GM19438 (cell line): ENCODE data around the gene LRBA.
"Not testable (repeated sequence)": the region's sequence is repeated elsewhere in the genome, so short reads cannot be mapped to it uniquely, and the experiment has no call there.

ENCODE experiments used
- ATAC-seq: cut with Tn5 transposase; IDR thresholded peaks from one replicate; pipeline ENCODE4 v1.9.1; 2021; ENCODE audit warnings: low read depth; ENCODE audit not compliant: unreplicated experiment

LRBA gene

DNA sequence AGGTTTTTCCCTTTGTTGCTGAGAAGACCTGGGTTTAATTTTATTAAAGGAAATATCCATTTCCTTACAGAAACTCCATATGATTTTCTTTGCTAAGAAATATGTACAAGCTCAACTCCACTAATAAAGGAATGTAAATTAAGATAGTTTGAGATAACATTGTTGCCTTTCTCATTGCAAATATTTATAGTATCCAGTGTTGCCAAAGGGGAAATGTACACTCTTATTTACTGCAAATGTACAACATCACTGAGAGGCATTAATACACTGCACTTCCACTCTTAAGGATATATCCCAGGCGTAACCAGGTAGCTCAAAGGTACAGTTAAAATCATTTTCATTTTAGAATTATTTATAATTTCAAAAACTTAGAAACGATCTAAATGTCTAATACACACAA lies 7.5 kb upstream of the LRBA start:
- no peak for ATAC-seq

DNA sequence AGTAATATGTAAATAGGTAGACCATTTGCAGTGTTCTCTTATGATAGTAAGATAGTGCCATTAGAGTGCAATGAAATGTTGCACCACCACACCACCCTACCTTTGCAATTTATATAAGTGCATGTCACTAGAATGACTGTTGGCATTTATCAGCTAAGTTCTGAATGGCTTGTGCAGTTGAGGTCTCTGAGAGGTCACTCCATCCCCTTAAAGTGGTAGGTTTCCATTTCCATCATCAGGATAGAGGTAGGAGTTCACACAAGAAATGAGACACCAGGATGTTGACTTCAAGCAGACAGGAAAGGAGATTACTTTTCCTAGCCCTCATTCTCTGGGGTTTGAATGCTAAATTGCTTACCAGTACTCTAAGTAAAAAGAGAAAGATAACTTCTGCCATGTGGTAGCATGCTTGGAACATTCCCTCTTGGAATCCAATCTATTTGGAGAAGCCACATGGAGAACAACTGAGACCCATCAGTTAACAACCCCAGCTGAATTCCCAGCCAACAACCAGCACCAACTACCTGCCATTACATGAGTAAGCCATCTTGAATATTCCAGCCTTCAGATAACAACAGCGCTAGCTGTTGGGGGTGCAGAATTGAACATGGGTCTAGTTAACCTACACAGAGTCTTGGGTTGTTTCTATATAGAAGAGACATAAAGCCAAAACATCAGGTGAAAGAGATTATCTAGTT lies 6.7 kb upstream of the LRBA start:
- no peak for ATAC-seq

DNA sequence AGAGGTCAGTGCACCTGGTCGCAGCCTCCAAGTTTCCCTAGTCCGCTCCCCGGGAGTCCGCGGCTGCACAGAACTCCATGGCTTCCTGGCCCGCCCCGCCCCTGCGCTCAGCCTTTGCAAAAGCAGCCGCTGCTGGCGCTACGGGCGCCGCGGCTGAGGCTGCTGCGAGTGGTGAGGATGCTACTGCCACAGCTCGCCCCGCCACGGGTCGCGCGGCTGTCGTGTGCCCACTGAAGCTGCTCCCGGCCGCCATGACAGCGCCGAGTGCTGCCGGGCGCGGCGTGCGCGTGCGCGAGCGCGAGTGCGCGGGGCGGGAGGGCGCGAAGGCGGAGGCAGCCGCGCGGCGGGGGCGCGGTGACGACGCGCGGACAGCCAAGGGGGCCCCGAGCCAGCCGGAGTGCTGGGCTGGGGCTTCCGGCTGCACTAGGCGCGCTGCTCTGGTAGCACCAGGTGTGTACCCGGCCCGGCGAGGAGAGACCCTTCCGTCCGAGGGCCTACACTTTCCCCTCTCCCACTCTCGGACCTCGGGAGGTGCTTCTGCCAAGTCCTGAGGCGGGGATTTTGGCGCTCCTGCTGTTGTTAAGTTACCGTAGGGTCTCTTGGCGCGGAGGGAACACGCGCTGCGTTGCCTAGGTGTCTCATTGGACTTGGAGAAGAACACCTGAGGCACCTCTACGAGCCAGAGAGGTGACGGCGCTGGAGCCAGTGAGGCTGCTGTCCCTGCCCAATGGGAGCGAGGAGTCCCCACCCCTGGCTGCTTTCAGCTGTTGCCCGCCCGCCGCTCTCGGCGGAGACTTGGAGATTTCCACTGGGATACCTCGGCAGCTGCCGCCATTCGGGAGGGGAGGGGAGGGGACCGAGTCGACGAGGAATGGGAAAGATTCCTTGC lies 619 bp upstream of the LRBA start:
- ATAC-seq = peak; percentile 58

DNA sequence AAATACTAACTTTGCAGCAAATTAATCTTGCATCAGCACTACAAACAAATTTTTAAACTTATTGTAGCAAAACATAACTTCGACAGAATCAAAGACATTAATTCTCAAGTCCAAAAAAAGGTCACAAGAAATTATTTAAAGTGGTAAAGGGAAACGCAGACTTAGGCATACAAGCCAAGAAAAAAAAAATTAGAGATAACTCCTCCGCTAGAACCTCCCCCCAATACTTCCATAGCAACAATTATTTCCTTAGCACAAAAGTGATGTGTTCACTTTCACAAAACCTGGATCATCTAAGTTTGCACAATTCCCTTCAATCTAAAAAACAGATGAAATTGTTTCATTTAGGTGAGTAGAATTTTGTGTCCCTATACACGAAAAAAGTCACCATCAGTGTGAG lies 1.1 kb downstream of the LRBA start:
- no peak for ATAC-seq

DNA sequence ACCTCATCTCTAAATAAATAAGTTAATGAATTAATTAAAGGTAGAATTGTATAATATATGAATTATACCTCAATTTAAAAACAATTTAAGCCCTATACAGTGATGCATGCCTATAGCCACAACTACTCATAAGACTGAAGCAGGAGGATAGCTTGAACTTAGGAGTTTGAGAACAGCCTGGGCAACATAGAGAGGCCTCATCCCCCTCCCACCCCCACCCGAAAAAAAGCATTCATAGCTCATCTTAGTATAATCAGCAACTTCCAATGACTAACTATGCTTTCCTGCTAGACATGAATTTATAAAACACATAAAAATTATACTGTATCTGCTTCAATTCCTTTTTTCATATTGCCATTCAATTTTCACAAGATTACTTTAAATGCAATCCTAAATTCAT lies 1.6 kb downstream of the LRBA start:
- no peak for ATAC-seq

DNA sequence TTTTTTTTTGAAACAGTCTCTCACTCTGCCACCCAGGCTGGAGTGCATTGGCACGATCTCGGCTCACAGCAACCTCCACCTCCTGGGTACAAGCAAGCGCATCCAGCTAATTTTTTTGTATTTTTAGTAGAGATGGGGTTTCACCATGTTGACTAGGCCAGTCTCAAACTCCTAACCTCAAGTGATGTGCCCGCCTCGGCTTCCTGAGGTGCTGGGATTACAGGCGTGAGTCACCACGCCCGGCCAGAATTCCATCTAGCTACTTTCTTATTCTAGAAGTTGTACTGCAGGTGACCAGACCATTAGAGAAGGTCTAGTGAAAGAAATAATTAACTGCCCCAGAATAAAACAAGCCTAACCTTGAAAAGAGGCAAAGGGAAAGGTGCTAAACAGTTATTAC lies 2.3 kb downstream of the LRBA start:
- no peak for ATAC-seq

DNA sequence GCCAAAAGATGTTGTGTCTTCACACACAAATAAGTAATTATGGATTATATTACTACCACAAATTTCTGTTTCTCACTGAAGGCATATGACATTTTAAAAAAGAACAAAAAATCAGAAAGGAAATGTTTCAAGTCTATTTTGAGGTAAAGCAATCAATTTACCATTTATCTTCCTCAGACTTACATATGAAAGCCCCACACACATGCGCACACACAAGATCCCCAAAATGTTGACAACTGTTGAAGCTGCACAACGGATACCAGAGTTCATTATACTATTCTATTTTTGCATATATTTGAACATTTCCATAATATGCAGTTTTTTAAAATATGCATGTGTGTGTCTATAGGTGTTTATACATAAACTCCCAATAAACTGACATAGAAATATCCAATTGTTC lies 2.7 kb downstream of the LRBA start:
- ATAC-seq = no peak

DNA sequence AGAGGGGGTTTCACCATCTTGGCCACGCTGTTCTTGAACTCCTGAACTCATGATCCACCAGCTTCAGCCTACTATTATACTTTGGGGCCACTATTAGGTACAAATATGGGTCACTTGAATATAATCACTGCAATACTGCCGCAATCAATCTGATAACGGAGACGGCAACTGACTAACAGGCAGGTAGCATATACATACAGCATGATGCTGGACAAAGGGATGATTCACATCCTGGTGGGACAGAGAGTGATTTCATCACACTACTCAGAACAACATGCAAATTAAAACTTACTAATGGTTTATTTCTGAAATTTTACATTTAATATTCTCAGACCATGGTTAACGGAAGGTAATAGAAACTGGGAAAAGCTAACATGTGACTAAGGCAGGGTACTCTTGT lies 10.9 kb downstream of the LRBA start:
- ATAC-seq = no peak

DNA sequence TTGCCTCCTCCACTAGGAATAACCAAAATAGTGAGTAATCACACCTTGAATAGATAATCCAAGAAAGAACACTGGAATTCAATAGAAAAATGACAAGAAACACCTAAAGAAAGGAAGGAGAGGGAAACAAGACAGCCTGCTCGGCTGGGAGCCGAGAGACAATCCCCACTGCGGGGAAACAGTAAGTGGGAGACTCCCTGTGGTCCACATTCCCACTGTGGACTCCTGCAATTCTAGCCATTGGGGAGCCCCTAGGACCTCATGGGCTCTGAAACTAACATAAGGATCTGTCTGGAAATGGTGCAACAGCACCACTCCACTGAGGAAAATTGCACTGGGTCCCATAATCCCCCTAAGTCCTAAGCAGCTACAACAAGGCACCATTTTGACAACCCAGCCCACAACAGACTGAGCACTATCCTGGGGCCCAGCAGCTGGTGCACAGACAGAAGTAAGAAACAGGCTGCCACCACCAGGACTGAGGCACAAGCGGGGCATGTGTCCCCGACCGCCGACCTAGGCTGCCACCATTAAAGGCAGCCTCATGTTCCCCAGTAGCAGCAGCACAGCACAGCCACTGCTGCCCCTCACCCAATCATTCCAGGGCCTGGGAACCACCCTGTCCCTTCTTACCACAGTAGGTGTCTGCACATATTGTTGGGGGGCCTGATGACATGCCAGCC lies 14.2 kb downstream of the LRBA start:
- ATAC-seq = no peak

DNA sequence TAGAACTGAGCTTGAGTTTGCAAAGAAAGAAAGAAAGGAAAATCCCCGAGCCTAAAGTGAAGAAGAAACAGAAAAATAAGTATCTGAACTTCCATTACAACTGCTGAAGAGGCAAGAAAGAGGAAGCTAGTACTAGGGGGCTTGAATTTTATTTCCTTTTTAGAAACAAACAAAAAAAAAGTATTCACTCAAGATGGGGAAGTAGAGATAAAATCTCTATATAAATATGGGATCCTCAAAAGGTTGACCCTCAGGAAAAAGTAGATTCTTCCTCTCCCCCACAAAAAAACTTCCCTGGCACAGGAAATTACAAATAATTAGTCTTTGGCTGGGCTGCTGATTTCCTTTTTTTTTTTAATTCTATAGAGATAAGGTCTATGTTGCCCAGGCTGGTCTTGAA lies 16.0 kb downstream of the LRBA start:
- no peak for ATAC-seq

DNA sequence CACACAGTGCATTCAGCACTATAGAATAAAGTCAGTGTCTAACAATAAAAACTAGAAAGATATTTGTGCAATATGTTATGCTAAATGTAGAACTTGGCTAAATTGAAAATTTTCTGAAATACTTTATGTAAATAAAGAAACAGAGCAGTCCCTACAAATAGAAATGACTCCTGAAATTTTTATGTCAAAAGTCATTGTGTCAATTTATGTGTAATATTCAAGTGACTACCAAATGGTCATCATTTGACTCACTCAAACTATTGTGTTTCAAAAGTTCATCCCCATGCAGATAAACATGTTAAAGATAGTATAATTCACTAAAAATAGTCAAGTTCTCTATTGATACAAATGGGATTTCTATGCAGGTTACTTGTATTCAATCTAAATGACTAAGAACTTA lies 17.9 kb downstream of the LRBA start:
- no peak for ATAC-seq

DNA sequence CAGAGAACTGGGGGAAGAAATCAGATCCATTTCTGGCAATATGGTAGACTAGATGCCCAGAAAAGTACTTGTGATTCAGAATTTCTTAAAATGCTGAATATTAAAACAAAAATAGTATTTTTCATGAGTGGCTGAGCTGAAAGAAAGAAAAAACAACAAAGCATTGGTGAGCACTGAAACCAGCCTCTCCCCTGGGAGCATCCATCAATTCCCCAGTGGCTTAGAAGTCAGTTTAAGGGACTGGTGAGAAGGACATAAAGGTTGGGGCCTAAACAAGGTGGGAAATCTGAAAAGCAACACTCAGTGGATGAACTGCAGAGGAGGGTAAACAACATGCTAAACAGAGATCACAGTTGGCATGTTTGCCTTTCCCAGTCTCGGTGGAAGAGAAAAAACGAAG lies 20.4 kb downstream of the LRBA start:
- ATAC-seq = no peak

DNA sequence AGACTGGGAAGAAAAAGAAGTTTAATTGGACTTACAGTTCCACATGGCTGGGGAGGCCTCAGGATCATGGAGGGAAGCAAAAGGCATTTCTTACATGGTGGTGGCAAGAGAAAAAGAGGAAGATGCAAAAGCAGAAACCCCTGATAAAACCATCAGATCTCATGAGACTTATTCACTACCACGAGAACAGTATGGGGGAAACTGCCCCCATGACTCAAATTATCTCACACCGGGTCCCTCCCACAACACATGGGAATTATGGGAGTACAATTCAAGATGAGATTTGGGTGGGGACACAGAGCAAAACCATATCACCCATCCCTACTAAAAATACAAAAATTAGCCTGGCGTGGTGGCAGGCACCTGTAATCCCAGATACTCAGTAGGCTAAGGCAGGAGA lies 21.5 kb downstream of the LRBA start:
- ATAC-seq = not testable (repeated sequence)

DNA sequence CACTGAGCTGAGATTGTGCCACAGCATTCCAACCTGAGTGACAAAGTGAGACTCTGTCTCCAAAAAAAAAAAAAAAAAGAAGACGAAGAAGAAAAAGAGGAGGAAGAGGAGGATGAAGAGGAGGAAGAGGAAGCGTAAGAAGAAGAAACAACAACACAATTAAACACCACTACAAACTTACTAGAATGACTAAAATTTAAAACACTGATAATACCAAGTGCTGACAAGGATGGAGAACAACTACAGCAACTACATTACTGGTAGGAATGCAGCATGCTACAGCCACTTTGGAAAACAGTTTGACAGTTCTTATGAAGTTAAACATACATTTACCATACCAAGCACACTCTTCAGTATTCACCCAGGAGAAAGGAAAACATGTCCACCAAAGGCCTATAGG lies 24.1 kb downstream of the LRBA start:
- ATAC-seq = no peak

DNA sequence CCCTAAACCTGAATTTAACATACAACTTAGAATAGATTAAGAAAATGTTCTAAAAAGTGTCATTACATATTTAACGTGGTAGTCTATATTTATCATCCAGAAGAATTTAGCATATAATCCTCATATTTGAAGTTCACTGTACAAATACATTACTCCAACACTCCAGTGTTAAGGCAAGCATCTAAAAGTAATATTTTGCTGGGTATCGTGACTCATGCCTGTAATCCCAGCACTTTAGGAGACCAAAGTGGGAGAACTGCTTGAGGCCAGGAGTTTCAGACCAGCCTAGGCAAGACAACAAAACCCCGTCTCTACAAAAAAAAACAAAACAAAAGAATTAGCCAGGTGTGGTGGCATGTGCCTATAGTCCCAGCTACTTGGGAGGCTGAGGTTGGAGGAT lies 24.8 kb downstream of the LRBA start:
- no peak for ATAC-seq

DNA sequence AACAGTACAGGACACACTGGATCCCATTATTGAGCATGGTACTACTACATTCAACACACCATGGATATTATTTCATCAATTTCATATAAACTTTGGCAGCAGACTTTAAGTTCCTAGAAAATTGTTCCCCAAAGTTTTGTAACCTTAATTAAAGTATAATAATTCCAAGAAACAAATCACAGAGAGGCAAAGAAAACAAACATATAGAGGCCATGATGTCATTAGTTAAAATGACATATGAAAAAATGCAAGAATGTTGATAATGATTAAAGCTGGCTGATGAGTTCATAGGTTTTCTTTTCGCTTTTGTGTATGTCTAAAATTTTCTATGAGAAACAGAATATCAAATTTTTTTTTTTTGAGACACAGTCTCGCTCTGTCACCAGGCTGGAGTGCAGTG lies 26.8 kb downstream of the LRBA start:
- ATAC-seq = no peak

DNA sequence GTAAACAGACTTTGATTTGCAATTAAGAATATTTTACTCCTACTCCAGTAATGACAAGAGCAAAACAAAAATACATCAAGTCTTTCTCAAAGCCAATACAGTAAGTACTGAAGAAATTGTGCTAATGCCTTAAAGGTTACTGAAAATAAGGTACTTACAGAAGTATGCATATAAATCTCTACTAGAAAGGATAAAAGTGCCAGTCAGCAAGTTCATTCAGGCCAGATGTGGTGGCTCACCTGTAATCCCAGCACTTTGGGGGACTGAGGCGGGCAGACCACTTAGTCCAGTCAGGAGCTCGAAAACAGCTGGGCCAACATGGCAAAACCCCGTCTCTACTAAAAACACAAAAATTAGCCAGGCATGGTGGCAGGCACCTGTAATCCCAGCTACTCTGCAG lies 27.9 kb downstream of the LRBA start:
- ATAC-seq = no peak

DNA sequence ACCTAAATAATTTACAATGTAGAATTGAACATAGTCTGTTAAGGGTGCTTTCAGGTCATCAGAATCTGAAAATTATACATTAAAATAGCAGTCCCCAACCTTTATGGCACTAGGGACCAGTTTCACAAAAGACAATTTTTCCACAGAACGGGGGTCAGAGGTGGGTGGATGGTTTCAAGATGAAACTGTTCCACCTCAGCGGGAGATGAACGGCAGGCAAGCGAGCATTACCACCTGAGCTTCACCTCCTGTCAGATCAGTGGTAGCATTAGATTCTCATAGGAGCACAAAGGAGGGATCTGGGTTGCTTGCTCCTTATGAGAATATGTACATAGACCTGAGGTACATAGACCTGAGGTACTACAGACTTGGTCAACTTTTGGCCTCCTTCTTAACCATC lies 29.0 kb downstream of the LRBA start:
- no peak for ATAC-seq

DNA sequence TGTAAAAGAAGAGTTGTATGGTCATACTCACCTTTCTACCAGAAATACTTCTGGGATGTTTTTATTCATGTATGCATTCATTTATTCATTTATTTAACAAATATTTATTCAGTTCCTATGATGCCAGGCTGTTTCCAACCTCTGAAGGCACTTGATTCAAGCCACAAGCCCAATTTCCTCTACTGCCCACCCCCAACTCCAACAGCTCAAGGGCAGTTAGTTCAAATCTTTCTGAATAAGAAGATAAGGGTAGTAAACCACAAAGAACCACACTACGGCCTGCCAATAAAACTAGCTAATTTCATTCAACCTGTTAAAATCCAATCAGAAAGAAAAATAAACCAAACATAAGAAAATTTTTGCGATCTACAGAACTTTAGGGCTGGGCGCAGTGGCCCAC lies 31.2 kb downstream of the LRBA start:
- ATAC-seq = no peak

DNA sequence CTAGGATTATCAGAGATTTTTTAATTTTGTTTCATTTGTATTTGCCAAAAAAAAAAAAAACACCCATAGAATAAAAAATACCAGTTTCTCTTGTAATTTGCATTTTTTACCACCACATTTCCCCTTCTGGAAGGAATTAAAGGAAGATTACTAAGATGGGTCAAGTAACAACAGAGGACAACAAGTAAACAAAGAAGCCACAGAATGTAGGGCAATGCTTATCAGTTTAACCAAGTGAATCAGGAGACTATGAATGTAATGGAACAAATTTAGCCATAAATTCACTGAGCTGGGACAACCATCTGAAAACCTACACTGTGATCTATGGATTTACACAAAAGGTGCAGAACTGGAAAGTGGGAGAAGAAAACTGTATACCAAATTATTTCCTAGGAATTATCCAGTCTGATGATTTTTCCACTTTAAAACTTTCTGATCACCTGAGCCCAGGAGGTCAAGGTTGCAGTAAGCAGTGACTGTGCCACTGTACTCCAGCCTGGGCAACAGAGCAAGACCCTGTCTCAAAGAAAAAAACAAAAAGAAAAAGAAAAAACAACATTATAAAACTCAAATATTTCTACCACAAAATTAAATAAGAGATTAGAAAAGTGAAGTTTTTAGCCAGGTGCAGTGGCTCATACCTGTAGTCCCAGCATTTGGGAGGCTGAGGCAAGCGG lies 32.4 kb downstream of the LRBA start:
- ATAC-seq = no peak
